Keratinocyte (primary cell): Measurements from ENCODE around the gene CYP4A22. TPM values are rescaled to one million over a fixed set of nuclear protein-coding genes. Genes with fewer than 3 reads are reported as not detected.
A peak's percentile ranks its signal among the peaks of the same experiment; 100 is the strongest.

ENCODE experiments used
- DNase-seq: peaks from one replicate; pipeline ENCODE4 v3.0.0-alpha.2; 2011; ENCODE audit warnings: low read depth, missing footprints, low spot score
- FAIRE-seq: peaks from 2 replicates; lab custom pipeline; 2011; peaks lifted over from hg19 to GRCh38; lab: Jason Lieb, UNC
- H2AFZ ChIP-seq: 2 replicates; pipeline ENCODE4 v1.6.0; 2012; ENCODE audit warnings: low read length, control low read depth, inconsistent platforms; ENCODE audit not compliant: control insufficient read depth
- H3K27ac ChIP-seq: 2 replicates; pipeline ENCODE4 v1.5.1; 2011; ENCODE audit warnings: low read length; ENCODE audit not compliant: control insufficient read depth, insufficient read depth
- H3K27me3 ChIP-seq: 3 replicates; pipeline ENCODE4 v1.6.0; 2011; ENCODE audit warnings: low read length; ENCODE audit not compliant: control insufficient read depth, insufficient read depth; ENCODE audit errors: extremely low read depth
- H3K36me3 ChIP-seq, 2 experiments: 2 replicates in 1 of 2; 3 replicates in 1 of 2; pipeline ENCODE4 v1.5.1; 2011; ENCODE audit warnings: low read length in 2 of 2, mild to moderate bottlenecking in 1 of 2; ENCODE audit not compliant: control insufficient read depth in 2 of 2, insufficient read depth in 2 of 2; ENCODE audit errors: extremely low read depth in 1 of 2
- H3K4me1 ChIP-seq: 3 replicates; pipeline ENCODE4 v1.5.1; 2011; ENCODE audit warnings: low read length; ENCODE audit not compliant: control insufficient read depth, insufficient read depth; ENCODE audit errors: extremely low read depth
- H3K4me2 ChIP-seq: 3 replicates; pipeline ENCODE4 v1.6.0; 2011; ENCODE audit warnings: low read depth, low read length; ENCODE audit not compliant: control insufficient read depth, insufficient read depth; ENCODE audit errors: extremely low read depth
- H3K4me3 ChIP-seq, 3 experiments: fragments of 200-600 bp in 1 of 3; sonication (generic) in 1 of 3; 2 replicates in 2 of 3; 3 replicates in 1 of 3; pipeline ENCODE4 v1.5.1; 2011 to 2016; ENCODE audit warnings: low read length in 3 of 3, mild to moderate bottlenecking in 3 of 3, control low read depth in 2 of 3, inconsistent platforms in 1 of 3, low read depth in 1 of 3, mixed read lengths in 1 of 3, mixed run types in 1 of 3, moderate library complexity in 1 of 3; ENCODE audit not compliant: control insufficient read depth in 2 of 3, insufficient read depth in 2 of 3; ENCODE audit errors: extremely low read depth in 1 of 3
- H3K79me2 ChIP-seq: 2 replicates; pipeline ENCODE4 v1.6.0; 2012; ENCODE audit warnings: low read length; ENCODE audit not compliant: control insufficient read depth, insufficient read depth
- H3K9ac ChIP-seq: 3 replicates; pipeline ENCODE4 v1.6.0; 2011; ENCODE audit warnings: low read length; ENCODE audit not compliant: control insufficient read depth, insufficient read depth; ENCODE audit errors: extremely low read depth
- H3K9me1 ChIP-seq: 3 replicates; pipeline ENCODE4 v1.6.0; 2011; ENCODE audit warnings: low read length; ENCODE audit not compliant: control insufficient read depth, insufficient read depth; ENCODE audit errors: extremely low read depth
- H3K9me3 ChIP-seq: 2 replicates; pipeline ENCODE4 v1.5.1; 2012; ENCODE audit warnings: low read depth, low read length; ENCODE audit not compliant: control insufficient read depth
- H4K20me1 ChIP-seq: 3 replicates; pipeline ENCODE4 v1.6.0; 2011; ENCODE audit warnings: low read length; ENCODE audit not compliant: control insufficient read depth, insufficient read depth; ENCODE audit errors: extremely low read depth
- CTCF ChIP-seq, 3 experiments: IDR thresholded peaks in 1 of 3; conservative IDR thresholded peaks in 1 of 3; optimal IDR thresholded peaks in 1 of 3; 2 replicates in 2 of 3; 3 replicates in 1 of 3; pipeline versions ENCODE3 to v1.5.1; 2011; ENCODE audit warnings: low read length in 3 of 3, mild to moderate bottlenecking in 3 of 3, moderate library complexity in 2 of 3, control low read depth in 1 of 3, inconsistent platforms in 1 of 3; ENCODE audit not compliant: insufficient read depth in 2 of 3; ENCODE audit errors: extremely low read depth in 1 of 3
- EZH2 ChIP-seq: IDR thresholded peaks from one replicate; pipeline ENCODE4 v1.6.1; 2012; ENCODE audit warnings: inconsistent platforms, mild to moderate bottlenecking, low read length, moderate library complexity
- dilution Hi-C: fragments of 300-500 bp; cut with MboI; formaldehyde crosslinking; loops from one replicate; pipeline ENCODE4 v1.7.0; 2020; ENCODE audit warnings: low sequenced_read_pairs; ENCODE audit not compliant: extremely low pct_ligation_motif_present
- polyA plus RNA-seq, 5 experiments: library from polyadenylated mRNA; depleted of rRNA in 3 of 5; stranded (reverse) in 3 of 5; stranded (forward) in 1 of 5; unstranded in 1 of 5; fragments of >200 nt; gene quantifications; 1 replicate in 1 of 5; 2 replicates in 3 of 5; 3 replicates in 1 of 5; pipeline versions ENCODE4 v1.2.1 to v1.2.3, GENCODE V29; 2011 to 2012; ENCODE audit warnings: missing spikeins in 2 of 5, low read depth in 1 of 5, low replicate concordance in 1 of 5

The CYP4A22 gene
- polyA plus RNA-seq, 1 donor (not counting 4 experiments of a cell fraction or from before 2014, with no cell fraction given): not detected

GRCh38 chr1:47179017-47179987 is 42.1 kb downstream of the CYP4A22 start:
- DNase-seq (no peak), FAIRE-seq (peak; percentile 52)
- no peaks in the 10 kb centered on the region for H3K79me2 ChIP-seq
- dilution Hi-C loops: no loop called here
- H2AFZ ChIP-seq: peak overlapping the region; percentile 95
- peaks cover 9% of the 10 kb centered on the region for H3K4me1 ChIP-seq
- peak overlapping the region; percentile 93 for H3K4me2 ChIP-seq
- no peaks in the 10 kb centered on the region for H4K20me1 ChIP-seq
- H3K4me3 ChIP-seq: peak overlapping the region; percentile 29 to 70 (median 65)
- no peaks in the 10 kb centered on the region for H3K9me3 ChIP-seq
- no peaks in the 10 kb centered on the region for H3K27me3 ChIP-seq
- TF ChIP-seq EZH2 (no peak), CTCF (optimal IDR thresholded peaks at IDR 0.05 in 1 of 3, IDR thresholded peaks at IDR 0.05 in 1 of 3, conservative IDR thresholded peaks at IDR 0.05 in 1 of 3; ENCODE audit: extremely low read depth in 1 of 3, insufficient read depth in 2 of 3, low read length in 3 of 3) (peak; percentile 84 to 96 (median 96))
- peak overlapping the region; percentile 40 for H3K9ac ChIP-seq
- H3K9me1 ChIP-seq: no peaks in the 10 kb centered on the region
- no peaks in the 10 kb centered on the region for H3K36me3 ChIP-seq
- no peak overlapping the region for H3K27ac ChIP-seq

GRCh38 chr1:47179988-47180563 is 42.8 kb downstream of the CYP4A22 start:
- no peak for DNase-seq

More at GRCh38 chr1:47179988-47180563, 42.8 kb downstream of the CYP4A22 start:
- peak overlapping the region; percentile 93 for H3K4me2 ChIP-seq
- no peaks in the 10 kb centered on the region for H3K9me1 ChIP-seq
- H3K27ac ChIP-seq: no peak overlapping the region
- no peaks in the 10 kb centered on the region for H3K9me3 ChIP-seq
- no peaks in the 10 kb centered on the region for H3K79me2 ChIP-seq
- H3K4me1 ChIP-seq: peaks cover 9% of the 10 kb centered on the region
- no peaks in the 10 kb centered on the region for H3K27me3 ChIP-seq
- no peak overlapping the region for H2AFZ ChIP-seq
- no peak overlapping the region for H3K9ac ChIP-seq
- no peaks in the 10 kb centered on the region for H3K36me3 ChIP-seq
- no peak for FAIRE-seq
- TF ChIP-seq CTCF (optimal IDR thresholded peaks at IDR 0.05 in 1 of 3, IDR thresholded peaks at IDR 0.05 in 1 of 3, conservative IDR thresholded peaks at IDR 0.05 in 1 of 3; ENCODE audit: extremely low read depth in 1 of 3, insufficient read depth in 2 of 3, low read length in 3 of 3): no peak
- no peak for TF ChIP-seq EZH2
- dilution Hi-C loops: no loop called here
- peak overlapping the region in 1 of 3 experiments; percentile 65 for H3K4me3 ChIP-seq
- H4K20me1 ChIP-seq: no peaks in the 10 kb centered on the region
